HCT116 (cell line): ENCODE data around the gene PRRT4. TPM values are rescaled to one million over a fixed set of nuclear protein-coding genes. Genes with fewer than 3 reads are reported as not detected.

Source experiments
- ATAC-seq: fragments of 200-7000 bp; cut with Tn5 transposase; 2 replicates; pipeline ENCODE4 v1.9.1; 2020; ENCODE audit warnings: mild to moderate bottlenecking, moderate library complexity
- BruUV-seq: library from RNA; stranded (reverse); fragments of 400-500 nt; replicated peaks from 2 replicates; lab custom pipeline; 2021; lab: Mats Ljungman, UMichigan
- CTCF ChIA-PET: fragments of 300-600 bp; sonication (Branson Sonifier 250); formaldehyde crosslinking; loops from one replicate; lab custom pipeline; 2021; ENCODE audit warnings: antibody characterized with exemption; lab: Charles Lee
- POLR2A ChIA-PET: fragments of 300-600, 350-600 bp; sonication (Branson Sonifier 250); formaldehyde crosslinking; loops from one replicate; lab custom pipeline; 2021; ENCODE audit warnings: antibody characterized with exemption; lab: Charles Lee
- RAD21 ChIA-PET, 2 experiments: fragments of 300-600 bp; sonication (Branson Sonifier 250); formaldehyde crosslinking; loops; one replicate each; lab custom pipeline; 2023; ENCODE audit warnings: low total read pairs in 2 of 2; ENCODE audit not compliant: uncharacterized antibody in 2 of 2, unreplicated experiment in 2 of 2, low non-redundant PET in 1 of 2; lab: Charles Lee
- DNase-seq: peaks from one replicate; pipeline ENCODE4 v3.0.0-alpha.2; 2010; ENCODE audit warnings: low read depth, low spot score
- H2AFZ ChIP-seq: fragments of 200-600 bp; shearing (Covaris generic), sonication (generic); 2 replicates; pipeline ENCODE4 v1.6.1; 2017; ENCODE audit warnings: low read depth, mixed run types, mixed read lengths, antibody characterized with exemption, low read length; ENCODE audit not compliant: poor library complexity, severe bottlenecking
- H3K27ac ChIP-seq: 2 replicates; pipeline ENCODE4 v1.5.1; 2012; ENCODE audit warnings: low read depth, low read length
- H3K27me3 ChIP-seq: fragments of 200-600 bp; sonication (generic); 2 replicates; pipeline ENCODE4 v1.6.1; 2016; ENCODE audit warnings: mixed run types, low read length, mixed read lengths; ENCODE audit not compliant: insufficient read depth
- H3K36me3 ChIP-seq, 2 experiments: fragments of 200-500 bp in 1 of 2; fragments of 200-600 bp in 1 of 2; sonication (Bioruptor generic) in 1 of 2; sonication (generic) in 1 of 2; 2 replicates each; pipeline versions ENCODE4 v1.5.1 to v1.6.1; 2014 to 2016; ENCODE audit warnings: low read length in 2 of 2, inconsistent platforms in 1 of 2, mixed read lengths in 1 of 2, mixed run types in 1 of 2; ENCODE audit not compliant: insufficient read depth in 2 of 2, control insufficient read depth in 1 of 2
- H3K4me1 ChIP-seq, 2 experiments: fragments of 200-600 bp in 1 of 2; sonication (generic) in 1 of 2; 2 replicates each; pipeline versions ENCODE4 v1.5.1 to v1.6.1; 2012 to 2017; ENCODE audit warnings: low read length in 2 of 2, inconsistent platforms in 1 of 2, mild to moderate bottlenecking in 1 of 2, mixed read lengths in 1 of 2, mixed run types in 1 of 2, moderate library complexity in 1 of 2; ENCODE audit not compliant: insufficient read depth in 2 of 2, control insufficient read depth in 1 of 2
- H3K4me2 ChIP-seq: fragments of 200-600 bp; sonication (generic); 2 replicates; pipeline ENCODE4 v1.6.1; 2017; ENCODE audit warnings: mixed run types, low read length, mixed read lengths
- H3K4me3 ChIP-seq, 2 experiments: fragments of 200-600 bp in 1 of 2; sonication (generic) in 1 of 2; replicated peaks in 1 of 2; 2 replicates each; pipeline ENCODE4 v1.5.1; 2011 to 2016; ENCODE audit warnings: low read length in 2 of 2, control low read depth in 1 of 2, low read depth in 1 of 2, mild to moderate bottlenecking in 1 of 2, mixed read lengths in 1 of 2, mixed run types in 1 of 2
- H3K79me2 ChIP-seq: fragments of 200-600 bp; sonication (generic); 2 replicates; pipeline ENCODE4 v1.6.1; 2017; ENCODE audit warnings: mild to moderate bottlenecking, mixed run types, low read length, moderate library complexity, mixed read lengths; ENCODE audit not compliant: insufficient read depth
- H3K9ac ChIP-seq: fragments of 200-600 bp; sonication (generic); 2 replicates; pipeline ENCODE4 v1.6.1; 2016; ENCODE audit warnings: low read length, mixed read lengths
- H3K9me2 ChIP-seq: fragments of 200-600 bp; sonication (generic), shearing (Covaris generic); 2 replicates; pipeline ENCODE4 v1.6.1; 2017; ENCODE audit warnings: mixed run types, mild to moderate bottlenecking, moderate library complexity; ENCODE audit not compliant: insufficient read depth
- H3K9me3 ChIP-seq, 2 experiments: fragments of 200-500 bp in 1 of 2; fragments of 200-600 bp in 1 of 2; sonication (Bioruptor generic) in 1 of 2; sonication (generic) in 1 of 2; 2 replicates each; pipeline ENCODE4 v1.6.1; 2014 to 2017; ENCODE audit warnings: low read length in 2 of 2, mixed read lengths in 2 of 2, inconsistent platforms in 1 of 2, low read depth in 1 of 2, mild to moderate bottlenecking in 1 of 2, mixed run types in 1 of 2, moderate library complexity in 1 of 2; ENCODE audit not compliant: control insufficient read depth in 1 of 2, insufficient read depth in 1 of 2
- H4K20me1 ChIP-seq: fragments of 200-600 bp; sonication (generic), shearing (Covaris generic); 2 replicates; pipeline ENCODE4 v1.6.1; 2017; ENCODE audit warnings: mixed run types, mild to moderate bottlenecking, moderate library complexity; ENCODE audit not compliant: insufficient read depth
- CBX3 ChIP-seq: IDR thresholded peaks from 2 replicates; pipeline ENCODE4 v1.6.1; 2012; ENCODE audit warnings: low read depth
- CEBPB ChIP-seq: IDR thresholded peaks from 2 replicates; pipeline ENCODE4 v1.6.1; 2012; ENCODE audit warnings: low read depth
- EZH2 ChIP-seq: fragments of 200-600 bp; sonication (generic); IDR thresholded peaks from 2 replicates; pipeline ENCODE4 v1.6.1; 2017; ENCODE audit warnings: antibody characterized with exemption, mixed run types
- EZH2phosphoT487 ChIP-seq: fragments of 200-600 bp; IDR thresholded peaks from 2 replicates; pipeline ENCODE4 v1.6.1; 2018; ENCODE audit warnings: antibody characterized with exemption, borderline replicate concordance
- FOSL1 ChIP-seq: IDR thresholded peaks from 2 replicates; pipeline ENCODE4 v1.6.1; 2012; ENCODE audit warnings: low read depth
- REST ChIP-seq: IDR thresholded peaks from 2 replicates; pipeline ENCODE4 v1.6.1; 2012; ENCODE audit warnings: low read depth
- SIN3A ChIP-seq: IDR thresholded peaks from 2 replicates; pipeline ENCODE4 v1.6.1; 2012; ENCODE audit warnings: low read depth
- SP1 ChIP-seq: IDR thresholded peaks from 2 replicates; pipeline ENCODE4 v1.6.1; 2012; ENCODE audit warnings: low read depth
- YY1 ChIP-seq: IDR thresholded peaks from 2 replicates; pipeline ENCODE4 v1.6.1; 2011; ENCODE audit warnings: low read length, low read depth, moderate library complexity, mild to moderate bottlenecking; ENCODE audit not compliant: insufficient replicate concordance; ENCODE audit errors: extremely low read depth
- ZNF274 ChIP-seq: fragments of 200-500 bp; sonication (Bioruptor generic); IDR thresholded peaks from 2 replicates; pipeline ENCODE4 v1.6.1; 2014; ENCODE audit warnings: mild to moderate bottlenecking, low read depth, low read length, inconsistent platforms
- intact Hi-C: fragments of 100-400 bp; cut with micrococcal nuclease; formaldehyde crosslinking; loops from 2 replicates; pipeline ENCODE4 v1.10.0; 2022
- total RNA-seq: library from RNA; stranded (reverse); gene quantifications from one replicate; pipeline ENCODE4 v1.2.1, GENCODE V29; 2021; ENCODE audit not compliant: unreplicated experiment
- TF ChIP-seq, protein P1 (sequence below): IDR thresholded peaks from 2 replicates; pipeline ENCODE4 v1.6.1; 2012
- TF ChIP-seq, protein P2 (sequence below): IDR thresholded peaks from 2 replicates; pipeline ENCODE4 v1.6.1; 2011; ENCODE audit warnings: mild to moderate bottlenecking, low read length, moderate library complexity; ENCODE audit not compliant: insufficient replicate concordance; ENCODE audit errors: extremely low read depth
- TF ChIP-seq, protein P3 (sequence below), 3 experiments: fragments of 200-600 bp in 1 of 3; sonication (generic) in 1 of 3; IDR thresholded peaks in 2 of 3; conservative IDR thresholded peaks in 1 of 3; 2 replicates each; pipeline ENCODE4 v1.5.1; 2012 to 2017; ENCODE audit warnings: low read depth in 2 of 3, low read length in 2 of 3, antibody characterized with exemption in 1 of 3, borderline replicate concordance in 1 of 3, control low read depth in 1 of 3, mild to moderate bottlenecking in 1 of 3, mixed read lengths in 1 of 3, mixed run types in 1 of 3, moderate library complexity in 1 of 3; ENCODE audit not compliant: insufficient read depth in 1 of 3

The PRRT4 gene
- total RNA-seq, 1 experiment from 2014 or later, result 4.0 TPM

- TF ChIP-seq EZH2phosphoT487, result no peak
- TF ChIP-seq CEBPB, result no peak
- TF ChIP-seq CBX3, result no peak
- TF ChIP-seq, protein P1, sequence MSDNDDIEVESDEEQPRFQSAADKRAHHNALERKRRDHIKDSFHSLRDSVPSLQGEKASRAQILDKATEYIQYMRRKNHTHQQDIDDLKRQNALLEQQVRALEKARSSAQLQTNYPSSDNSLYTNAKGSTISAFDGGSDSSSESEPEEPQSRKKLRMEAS, result no peak
- TF ChIP-seq REST, result no peak
These were observed 18.5 kb upstream of the PRRT4 start (continued) for GRCh38 chr7:128379900-128380479.

DNA sequence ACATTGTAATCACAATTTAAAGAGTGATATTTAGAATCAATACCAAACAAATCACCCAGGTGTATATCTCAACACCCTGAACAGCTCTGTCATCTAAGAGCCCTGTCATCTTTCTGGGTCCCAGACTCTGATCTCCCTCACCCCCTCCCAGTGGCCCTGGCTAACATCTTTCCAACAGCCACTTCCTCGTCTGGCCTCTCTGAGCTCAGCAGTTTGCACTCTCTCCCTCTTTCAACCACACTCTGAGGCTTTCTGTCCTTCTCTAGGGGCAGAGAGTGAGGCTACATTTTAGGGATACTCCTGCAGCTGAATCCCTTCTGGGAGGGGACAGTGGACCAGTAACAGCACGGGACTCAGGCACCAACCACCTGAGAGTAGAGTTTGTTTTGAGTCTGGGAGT, 17.1 kb upstream of the PRRT4 start:
- no peaks in the 10 kb centered on the region for H3K9me2 ChIP-seq
- ATAC-seq, result no peak
- intact Hi-C loops, result no loop called here
- no peak overlapping the region for H3K9ac ChIP-seq
- H4K20me1 ChIP-seq, result no peaks in the 10 kb centered on the region
- H3K27me3 ChIP-seq, result no peaks in the 10 kb centered on the region
- H3K4me3 ChIP-seq, result no peak overlapping the region
- H3K9me3 ChIP-seq, result no peaks in the 10 kb centered on the region
- no peak overlapping the region for H3K27ac ChIP-seq
- no TSS peak for BruUV-seq
- ChIA-PET CTCF (interaction anchor here (1.2 kb wide), 1 partner anchor 9 kb away, joined by 6 read pairs; no protein-coding TSS in a partner anchor), RAD21 (no interaction called here), POLR2A (no interaction called here)
- peaks cover 0 to 7% of the 10 kb centered on the region in 2 experiments; a peak in 1 of 4 replicates for H3K4me1 ChIP-seq
- TF ChIP-seq SIN3A, result no peak
- TF ChIP-seq, protein P2, sequence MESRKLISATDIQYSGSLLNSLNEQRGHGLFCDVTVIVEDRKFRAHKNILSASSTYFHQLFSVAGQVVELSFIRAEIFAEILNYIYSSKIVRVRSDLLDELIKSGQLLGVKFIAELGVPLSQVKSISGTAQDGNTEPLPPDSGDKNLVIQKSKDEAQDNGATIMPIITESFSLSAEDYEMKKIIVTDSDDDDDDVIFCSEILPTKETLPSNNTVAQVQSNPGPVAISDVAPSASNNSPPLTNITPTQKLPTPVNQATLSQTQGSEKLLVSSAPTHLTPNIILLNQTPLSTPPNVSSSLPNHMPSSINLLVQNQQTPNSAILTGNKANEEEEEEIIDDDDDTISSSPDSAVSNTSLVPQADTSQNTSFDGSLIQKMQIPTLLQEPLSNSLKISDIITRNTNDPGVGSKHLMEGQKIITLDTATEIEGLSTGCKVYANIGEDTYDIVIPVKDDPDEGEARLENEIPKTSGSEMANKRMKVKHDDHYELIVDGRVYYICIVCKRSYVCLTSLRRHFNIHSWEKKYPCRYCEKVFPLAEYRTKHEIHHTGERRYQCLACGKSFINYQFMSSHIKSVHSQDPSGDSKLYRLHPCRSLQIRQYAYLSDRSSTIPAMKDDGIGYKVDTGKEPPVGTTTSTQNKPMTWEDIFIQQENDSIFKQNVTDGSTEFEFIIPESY, result no peak
- TF ChIP-seq ZNF274, result no peak
- no peak for TF ChIP-seq SP1
- TF ChIP-seq, protein P3, sequence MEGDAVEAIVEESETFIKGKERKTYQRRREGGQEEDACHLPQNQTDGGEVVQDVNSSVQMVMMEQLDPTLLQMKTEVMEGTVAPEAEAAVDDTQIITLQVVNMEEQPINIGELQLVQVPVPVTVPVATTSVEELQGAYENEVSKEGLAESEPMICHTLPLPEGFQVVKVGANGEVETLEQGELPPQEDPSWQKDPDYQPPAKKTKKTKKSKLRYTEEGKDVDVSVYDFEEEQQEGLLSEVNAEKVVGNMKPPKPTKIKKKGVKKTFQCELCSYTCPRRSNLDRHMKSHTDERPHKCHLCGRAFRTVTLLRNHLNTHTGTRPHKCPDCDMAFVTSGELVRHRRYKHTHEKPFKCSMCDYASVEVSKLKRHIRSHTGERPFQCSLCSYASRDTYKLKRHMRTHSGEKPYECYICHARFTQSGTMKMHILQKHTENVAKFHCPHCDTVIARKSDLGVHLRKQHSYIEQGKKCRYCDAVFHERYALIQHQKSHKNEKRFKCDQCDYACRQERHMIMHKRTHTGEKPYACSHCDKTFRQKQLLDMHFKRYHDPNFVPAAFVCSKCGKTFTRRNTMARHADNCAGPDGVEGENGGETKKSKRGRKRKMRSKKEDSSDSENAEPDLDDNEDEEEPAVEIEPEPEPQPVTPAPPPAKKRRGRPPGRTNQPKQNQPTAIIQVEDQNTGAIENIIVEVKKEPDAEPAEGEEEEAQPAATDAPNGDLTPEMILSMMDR (IDR thresholded peaks at IDR 0.05 in 2 of 3, conservative IDR thresholded peaks at IDR 0.05 in 1 of 3; ENCODE audit: borderline replicate concordance in 1 of 3, insufficient read depth in 1 of 3, low read depth in 2 of 3, low read length in 2 of 3), result no peak
- TF ChIP-seq FOSL1, result no peak
- TF ChIP-seq EZH2, result no peak
- no peak for TF ChIP-seq EZH2phosphoT487
- TF ChIP-seq, protein P1, result no peak
- TF ChIP-seq YY1, result no peak
- H3K36me3 ChIP-seq, result no peaks in the 10 kb centered on the region
- H2AFZ ChIP-seq, result no peak overlapping the region
- no peak for DNase-seq
- H3K79me2 ChIP-seq, result no peaks in the 10 kb centered on the region
- H3K4me2 ChIP-seq, result no peak overlapping the region
